GM18909 (cell line): ENCODE data around the gene USB1.
A peak's percentile ranks its signal among the peaks of the same experiment; 100 is the strongest.

ENCODE experiments used
- ATAC-seq: cut with Tn5 transposase; IDR thresholded peaks from one replicate; pipeline ENCODE4 v1.9.1; 2021; ENCODE audit warnings: mild to moderate bottlenecking; ENCODE audit not compliant: unreplicated experiment, poor library complexity

Gene USB1, protein sequence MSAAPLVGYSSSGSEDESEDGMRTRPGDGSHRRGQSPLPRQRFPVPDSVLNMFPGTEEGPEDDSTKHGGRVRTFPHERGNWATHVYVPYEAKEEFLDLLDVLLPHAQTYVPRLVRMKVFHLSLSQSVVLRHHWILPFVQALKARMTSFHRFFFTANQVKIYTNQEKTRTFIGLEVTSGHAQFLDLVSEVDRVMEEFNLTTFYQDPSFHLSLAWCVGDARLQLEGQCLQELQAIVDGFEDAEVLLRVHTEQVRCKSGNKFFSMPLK

DNA sequence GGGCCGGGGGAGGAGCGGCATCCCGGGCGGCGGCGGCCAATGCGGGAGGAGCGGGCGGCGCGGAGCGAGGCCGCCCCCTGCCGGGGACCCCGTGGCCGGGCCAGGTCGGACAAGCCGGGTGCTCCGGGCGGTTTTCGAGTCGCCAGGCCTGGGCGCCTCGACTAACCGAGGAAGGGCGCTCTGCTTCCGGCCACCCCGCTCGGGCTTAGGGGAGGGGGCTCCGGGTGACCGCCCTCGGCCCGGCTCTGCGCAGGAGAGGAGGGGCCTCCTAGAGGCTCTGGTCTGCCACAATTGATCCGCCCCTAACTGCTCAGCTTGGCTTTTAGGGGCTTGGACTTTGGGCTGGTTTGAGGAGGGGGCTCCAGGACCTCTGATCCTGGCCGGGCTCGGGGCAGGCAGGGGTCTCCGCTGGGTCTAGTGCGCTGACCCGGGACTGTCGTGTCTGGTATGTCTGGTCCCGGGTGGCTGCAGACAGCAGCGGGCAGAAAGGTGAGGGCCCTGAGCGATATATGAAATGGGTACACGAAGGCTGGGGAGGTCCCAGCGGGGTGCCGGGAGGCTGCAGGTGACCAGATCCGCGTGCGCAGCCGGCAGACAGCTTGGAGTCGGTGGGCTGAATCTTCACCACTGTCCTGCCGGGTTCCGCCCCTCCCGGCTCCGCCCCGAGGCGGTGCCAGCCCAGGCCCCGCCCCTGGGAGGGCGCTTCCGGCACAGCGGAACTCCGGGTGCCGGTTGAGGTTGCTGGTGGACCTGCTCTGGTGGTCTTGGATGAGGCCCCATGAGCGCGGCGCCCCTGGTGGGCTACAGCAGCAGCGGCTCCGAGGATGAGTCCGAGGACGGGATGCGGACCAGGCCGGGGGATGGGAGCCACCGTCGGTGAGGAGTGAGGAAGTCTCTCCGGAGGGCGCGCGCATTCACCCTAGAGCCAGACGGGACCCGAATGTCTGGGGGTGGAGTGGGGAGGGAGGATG, at the start of gene USB1:
TSS of gene USB1 (plus strand) at position 702 of the 971 bp plus-strand sequence. CDS start at position 779, 77 bp downstream.
- peak; percentile 81 for ATAC-seq

DNA sequence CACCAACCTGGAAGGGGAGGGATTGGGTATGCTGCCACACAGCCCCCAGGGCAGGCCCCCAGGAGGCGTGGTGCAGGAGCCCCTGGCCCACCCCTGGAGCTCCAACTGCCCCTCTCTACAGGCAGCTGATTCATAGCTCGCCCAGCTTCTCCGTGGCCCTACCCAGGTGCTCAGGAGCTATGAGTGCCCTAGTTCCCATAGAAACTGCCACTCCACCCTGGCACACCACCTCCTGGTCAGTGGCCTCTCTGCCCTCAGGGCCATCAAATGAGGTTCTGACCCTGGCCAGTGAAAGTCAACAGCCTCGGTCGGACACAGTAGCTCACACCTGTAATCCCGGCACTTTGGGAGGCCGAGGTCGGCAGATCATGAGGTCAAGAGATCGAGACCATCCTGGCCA, 48.3 kb upstream of the USB1 start:
- no peak for ATAC-seq

- no peak for ATAC-seq
These were observed 47.4 kb upstream of the USB1 start for GRCh38 chr16:57953857-57954256.

DNA sequence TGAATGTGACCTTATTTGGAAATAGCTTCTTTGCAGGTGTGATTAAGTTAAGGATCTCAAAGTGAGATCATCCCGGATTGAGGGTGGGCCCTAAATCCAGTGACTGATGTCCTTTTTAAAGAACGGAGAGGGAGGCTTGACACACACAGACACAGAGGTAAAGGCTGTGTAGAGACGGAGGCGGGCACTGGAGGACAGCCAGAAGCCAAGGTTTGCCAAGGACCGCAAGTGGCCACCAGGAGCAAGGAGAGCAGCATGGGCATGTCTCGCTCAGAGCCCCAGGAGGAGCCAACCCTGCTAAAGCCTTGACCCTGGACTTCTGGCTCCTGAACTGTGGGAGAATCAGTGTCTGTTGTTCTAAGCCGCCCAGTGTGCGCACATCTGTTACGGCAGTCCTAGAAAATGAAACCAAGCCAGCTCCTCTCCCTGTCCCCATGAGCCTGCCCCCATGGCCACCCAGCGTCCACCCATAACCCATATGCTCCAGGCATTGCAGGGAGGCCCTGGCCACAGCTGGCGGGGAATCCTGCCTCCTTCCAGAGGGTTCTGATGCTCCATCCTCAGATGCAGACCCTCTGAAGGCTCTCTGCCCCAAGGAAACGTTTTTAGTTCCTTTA, 45.5 kb upstream of the USB1 start:
- no peak for ATAC-seq

GRCh38 chr16:57956270-57956808, 44.9 kb upstream of the USB1 start:
- no peak for ATAC-seq

GRCh38 chr16:57956924-57957672, 44.1 kb upstream of the USB1 start:
- no peak for ATAC-seq

DNA sequence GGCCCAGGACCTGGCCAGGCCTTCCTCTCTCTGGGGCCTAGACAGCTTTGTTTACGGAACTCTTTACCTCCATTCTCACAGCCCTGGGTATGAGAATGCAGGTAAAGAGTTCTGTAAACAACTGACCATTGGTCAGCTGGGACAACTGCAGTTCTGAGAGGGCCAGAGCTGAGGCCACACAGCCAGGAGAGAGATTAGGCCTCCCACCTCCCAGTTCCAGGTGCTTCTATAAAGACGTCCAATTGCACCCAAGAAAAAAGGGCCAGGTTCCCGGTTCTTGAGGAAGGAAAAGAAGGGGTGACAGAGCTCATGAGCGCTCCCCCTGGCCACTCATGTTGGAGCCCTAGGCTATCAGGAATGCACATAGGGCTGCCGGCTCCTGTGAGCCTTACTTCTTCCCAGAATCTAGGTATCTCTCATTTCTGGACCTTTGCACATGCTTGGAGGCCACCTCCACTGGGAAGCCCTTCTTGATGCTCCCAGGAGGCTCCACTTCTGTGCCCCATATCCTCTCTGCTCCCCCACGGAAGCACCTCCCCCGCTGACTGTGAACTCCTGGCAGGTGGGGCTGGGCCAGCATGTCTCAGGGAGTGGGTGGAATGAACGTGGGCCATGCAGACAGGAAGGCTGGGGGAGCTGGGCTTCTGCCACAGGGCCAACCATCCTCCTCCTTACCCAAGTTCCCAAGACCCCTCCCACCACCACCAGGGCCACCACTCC, 43.4 kb upstream of the USB1 start:
- ATAC-seq = no peak

DNA sequence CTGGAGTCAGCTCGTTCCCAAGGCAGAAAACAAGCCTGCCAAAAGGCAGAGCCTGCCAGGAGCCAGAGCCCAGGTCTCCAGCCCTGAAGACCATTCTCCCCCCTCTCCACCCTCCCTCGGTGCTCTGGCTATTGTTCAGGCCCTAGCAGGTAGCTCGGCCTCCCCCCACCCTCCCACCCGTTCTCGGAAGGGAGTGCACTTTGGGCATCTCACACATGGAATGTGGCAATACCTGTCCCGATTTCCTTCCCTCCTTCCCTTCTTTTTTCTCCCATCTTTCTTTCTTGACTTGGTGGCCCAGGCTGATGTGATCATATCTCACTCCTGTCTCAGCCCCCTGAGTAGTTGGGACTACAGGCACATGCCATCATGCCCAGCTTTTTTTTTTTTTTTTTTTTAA, 42.7 kb upstream of the USB1 start:
- no peak for ATAC-seq

GRCh38 chr16:57959121-57959520, 42.1 kb upstream of the USB1 start:
- no peak for ATAC-seq

GRCh38 chr16:57959804-57960203, 41.4 kb upstream of the USB1 start:
- no peak for ATAC-seq

- ATAC-seq = no peak
These were observed 40.9 kb upstream of the USB1 start for GRCh38 chr16:57960310-57960709.

- no peak for ATAC-seq
These were observed 40.3 kb upstream of the USB1 start for GRCh38 chr16:57960826-57961472.

DNA sequence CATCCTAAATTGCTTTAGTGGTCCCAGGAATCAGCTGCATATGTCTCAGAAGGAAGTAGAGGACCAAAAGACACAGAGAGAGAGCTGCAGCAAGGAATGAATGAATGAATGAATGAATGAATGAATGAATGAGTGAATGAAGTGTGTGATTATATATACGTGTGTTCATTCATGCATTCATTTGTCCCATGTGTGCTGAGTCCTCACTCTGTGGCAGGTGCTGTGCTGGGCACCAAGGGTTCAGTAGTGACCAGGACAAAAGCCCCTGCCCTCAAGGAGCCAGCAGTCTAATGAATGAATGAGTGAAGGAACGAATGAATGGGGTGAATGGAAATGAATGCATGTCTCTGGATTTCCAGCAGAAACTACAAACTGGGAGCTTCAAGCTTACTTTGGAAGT, 39.7 kb upstream of the USB1 start:
- ATAC-seq = no peak

- no peak for ATAC-seq
These were observed 39.2 kb upstream of the USB1 start for GRCh38 chr16:57962046-57962445.

DNA sequence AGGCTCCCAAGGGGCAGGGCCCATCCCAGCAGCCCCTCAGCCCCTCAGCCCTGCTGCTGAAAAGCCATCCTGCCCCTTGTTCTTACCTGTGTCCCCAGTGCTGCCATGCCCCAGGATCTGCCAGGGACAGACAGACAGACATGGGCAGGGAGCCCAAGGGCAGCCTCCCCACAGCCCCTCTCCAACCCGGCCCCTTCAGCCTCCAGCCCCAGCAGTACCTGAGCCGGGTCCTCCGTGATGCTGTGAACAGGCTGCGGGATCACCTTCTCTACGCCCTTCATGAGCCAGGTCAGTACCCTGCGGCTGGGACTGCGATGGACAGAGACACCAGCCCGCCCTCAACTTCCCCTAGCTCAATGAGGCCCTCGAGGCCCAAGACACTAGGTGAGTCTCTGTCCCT, 38.5 kb upstream of the USB1 start:
- ATAC-seq = no peak

DNA sequence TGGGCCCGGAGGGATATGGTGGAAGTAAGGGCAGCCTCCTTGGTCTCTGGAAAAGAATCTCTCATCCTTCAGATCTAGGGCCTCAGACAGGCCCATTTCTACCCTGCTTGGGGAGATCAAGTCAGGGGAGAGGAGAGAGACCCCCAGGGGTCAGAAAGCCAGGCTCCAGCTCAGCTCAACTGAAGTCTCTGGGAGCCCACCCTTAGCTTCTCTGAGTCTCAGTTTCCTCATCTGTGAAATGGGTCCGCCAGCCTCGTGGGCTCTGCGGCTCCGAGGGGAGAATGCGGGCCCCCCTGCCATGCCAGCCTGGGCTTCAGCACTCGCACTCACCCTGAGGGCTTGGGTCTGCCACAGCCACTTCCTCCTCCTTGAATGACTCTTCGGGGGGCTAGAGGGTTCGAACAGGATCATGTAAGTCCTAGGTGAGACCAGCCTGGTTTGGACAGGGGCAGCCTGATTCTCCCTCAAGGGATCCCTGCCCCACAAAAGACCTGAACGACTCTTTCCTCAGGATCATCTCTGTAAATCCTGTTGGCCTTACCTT, 37.0 kb upstream of the USB1 start:
- ATAC-seq = no peak

- ATAC-seq = no peak
These were observed 34.9 kb upstream of the USB1 start for GRCh38 chr16:57966204-57966771.

GRCh38 chr16:57966986-57967385, 34.2 kb upstream of the USB1 start:
- no peak for ATAC-seq
